Measurements from ENCODE around the gene NELFB.

Gene NELFB

GRCh38 chr9:137314561-137315560, 59.7 kb downstream of the NELFB start:
- H3K27me3 ChIP-seq (ENCODE audit: control insufficient read depth, insufficient read depth, low read length), result no peaks in the 10 kb centered on the region
- H3K4me1 ChIP-seq (ENCODE audit: control insufficient read depth, insufficient read depth, low read length), result peaks cover 7% of the 10 kb centered on the region
- H3K4me2 ChIP-seq (ENCODE audit: low read length), result no peak overlapping the region
- H3K9me3 ChIP-seq (replicated peaks; ENCODE audit: low read length), result no peaks in the 10 kb centered on the region
- no peak overlapping the region for H3K4me3 ChIP-seq (ENCODE audit: low read length)
- no peaks in the 10 kb centered on the region for H3K36me3 ChIP-seq (ENCODE audit: insufficient read depth, low read length)
- H3K9ac ChIP-seq (ENCODE audit: low read depth, low read length), result no peak overlapping the region

GRCh38 chr9:137315581-137316011, 60.5 kb downstream of the NELFB start:
- H3K4me1 ChIP-seq (ENCODE audit: control insufficient read depth, insufficient read depth, low read length), result peaks cover 7% of the 10 kb centered on the region

GRCh38 chr9:137316012-137316981, 61.2 kb downstream of the NELFB start:
- H3K4me3 ChIP-seq (ENCODE audit: low read length), result peak overlapping the region; percentile 51
- H3K27me3 ChIP-seq (ENCODE audit: control insufficient read depth, insufficient read depth, low read length), result no peaks in the 10 kb centered on the region
- H3K4me2 ChIP-seq (ENCODE audit: low read length), result peak overlapping the region; percentile 58
- H3K36me3 ChIP-seq (ENCODE audit: insufficient read depth, low read length), result no peaks in the 10 kb centered on the region
- peaks cover 7% of the 10 kb centered on the region for H3K4me1 ChIP-seq (ENCODE audit: control insufficient read depth, insufficient read depth, low read length)
- H3K9ac ChIP-seq (ENCODE audit: low read depth, low read length), result peak overlapping the region; percentile 11
- H3K9me3 ChIP-seq (replicated peaks; ENCODE audit: low read length), result no peaks in the 10 kb centered on the region

More at GRCh38 chr9:137315581-137316011, 60.5 kb downstream of the NELFB start:
- no peaks in the 10 kb centered on the region for H3K27me3 ChIP-seq (ENCODE audit: control insufficient read depth, insufficient read depth, low read length)
- no peaks in the 10 kb centered on the region for H3K36me3 ChIP-seq (ENCODE audit: insufficient read depth, low read length)
- no peak overlapping the region for H3K9ac ChIP-seq (ENCODE audit: low read depth, low read length)
- H3K4me2 ChIP-seq (ENCODE audit: low read length), result no peak overlapping the region
- H3K9me3 ChIP-seq (replicated peaks; ENCODE audit: low read length), result no peaks in the 10 kb centered on the region
- H3K4me3 ChIP-seq (ENCODE audit: low read length), result no peak overlapping the region

GRCh38 chr9:137317021-137317717, 62.0 kb downstream of the NELFB start:
- H3K4me3 ChIP-seq (ENCODE audit: low read length), result no peak overlapping the region
- peaks cover 7% of the 10 kb centered on the region for H3K4me1 ChIP-seq (ENCODE audit: control insufficient read depth, insufficient read depth, low read length)
- H3K9ac ChIP-seq (ENCODE audit: low read depth, low read length), result no peak overlapping the region
- no peaks in the 10 kb centered on the region for H3K36me3 ChIP-seq (ENCODE audit: insufficient read depth, low read length)
- H3K4me2 ChIP-seq (ENCODE audit: low read length), result no peak overlapping the region
- H3K9me3 ChIP-seq (replicated peaks; ENCODE audit: low read length), result no peaks in the 10 kb centered on the region
- no peaks in the 10 kb centered on the region for H3K27me3 ChIP-seq (ENCODE audit: control insufficient read depth, insufficient read depth, low read length)

- Histone ChIP-seq H3K9ac (ENCODE audit: low read depth, low read length) (no peak overlapping the region), H3K4me2 (ENCODE audit: low read length) (no peak overlapping the region), H3K27me3 (ENCODE audit: control insufficient read depth, insufficient read depth, low read length) (no peaks in the 10 kb centered on the region), H3K4me3 (ENCODE audit: low read length) (no peak overlapping the region), H3K36me3 (ENCODE audit: insufficient read depth, low read length) (no peaks in the 10 kb centered on the region), H3K9me3 (replicated peaks; ENCODE audit: low read length) (no peaks in the 10 kb centered on the region), H3K4me1 (ENCODE audit: control insufficient read depth, insufficient read depth, low read length) (peaks cover 7% of the 10 kb centered on the region)
These were observed 62.8 kb downstream of the NELFB start for GRCh38 chr9:137317718-137318511.

- peak overlapping the region; percentile 50 for H3K4me2 ChIP-seq (ENCODE audit: low read length)
- H3K4me1 ChIP-seq (ENCODE audit: control insufficient read depth, insufficient read depth, low read length), result peaks cover 7% of the 10 kb centered on the region
- H3K9me3 ChIP-seq (replicated peaks; ENCODE audit: low read length), result no peaks in the 10 kb centered on the region
- no peaks in the 10 kb centered on the region for H3K36me3 ChIP-seq (ENCODE audit: insufficient read depth, low read length)
- H3K9ac ChIP-seq (ENCODE audit: low read depth, low read length), result no peak overlapping the region
- H3K27me3 ChIP-seq (ENCODE audit: control insufficient read depth, insufficient read depth, low read length), result no peaks in the 10 kb centered on the region
- H3K4me3 ChIP-seq (ENCODE audit: low read length), result no peak overlapping the region
These were observed 63.5 kb downstream of the NELFB start for GRCh38 chr9:137318602-137319001.

GRCh38 chr9:137319011-137319738, 64.0 kb downstream of the NELFB start:
- no peaks in the 10 kb centered on the region for H3K27me3 ChIP-seq (ENCODE audit: control insufficient read depth, insufficient read depth, low read length)

GRCh38 chr9:137319739-137320551, 64.8 kb downstream of the NELFB start:
- Histone ChIP-seq H3K9me3 (replicated peaks; ENCODE audit: low read length) (no peaks in the 10 kb centered on the region), H3K4me3 (ENCODE audit: low read length) (no peak overlapping the region), H3K27me3 (ENCODE audit: control insufficient read depth, insufficient read depth, low read length) (no peaks in the 10 kb centered on the region), H3K9ac (ENCODE audit: low read depth, low read length) (no peak overlapping the region), H3K4me1 (ENCODE audit: control insufficient read depth, insufficient read depth, low read length) (peaks cover 7% of the 10 kb centered on the region), H3K4me2 (ENCODE audit: low read length) (no peak overlapping the region), H3K36me3 (ENCODE audit: insufficient read depth, low read length) (no peaks in the 10 kb centered on the region)

More at GRCh38 chr9:137319011-137319738, 64.0 kb downstream of the NELFB start:
- Histone ChIP-seq H3K36me3 (ENCODE audit: insufficient read depth, low read length) (no peaks in the 10 kb centered on the region), H3K4me3 (ENCODE audit: low read length) (no peak overlapping the region), H3K9me3 (replicated peaks; ENCODE audit: low read length) (no peaks in the 10 kb centered on the region), H3K4me1 (ENCODE audit: control insufficient read depth, insufficient read depth, low read length) (peaks cover 7% of the 10 kb centered on the region), H3K4me2 (ENCODE audit: low read length) (peak overlapping the region; percentile 50), H3K9ac (ENCODE audit: low read depth, low read length) (no peak overlapping the region)

- no peaks in the 10 kb centered on the region for H3K9me3 ChIP-seq (replicated peaks; ENCODE audit: low read length)
- H3K9ac ChIP-seq (ENCODE audit: low read depth, low read length), result no peak overlapping the region
- H3K4me3 ChIP-seq (ENCODE audit: low read length), result no peak overlapping the region
- H3K36me3 ChIP-seq (ENCODE audit: insufficient read depth, low read length), result no peaks in the 10 kb centered on the region
- peaks cover 7% of the 10 kb centered on the region for H3K4me1 ChIP-seq (ENCODE audit: control insufficient read depth, insufficient read depth, low read length)
- H3K27me3 ChIP-seq (ENCODE audit: control insufficient read depth, insufficient read depth, low read length), result no peaks in the 10 kb centered on the region
- H3K4me2 ChIP-seq (ENCODE audit: low read length), result no peak overlapping the region
These were observed 65.6 kb downstream of the NELFB start for GRCh38 chr9:137320555-137321384.
